Measurements from ENCODE around the gene SF3B3. TPM values are rescaled to one million over a fixed set of nuclear protein-coding genes. Genes with fewer than 3 reads are reported as not detected.
"Not testable (repeated sequence)": the region's sequence is repeated elsewhere in the genome, so short reads cannot be mapped to it uniquely, and the experiment has no call there.

Gene SF3B3
- total and polyA plus RNA-seq, 10 donors: 70.3 to 256 (median 103) TPM

- Histone ChIP-seq H3K36me3 (no peaks in the 10 kb centered on the region), H3K27me3 (replicated peaks in 1 of 7) (no peaks in the 10 kb centered on the region), H3K4me1 (peaks cover 0 to 55% (median 24%) of the 10 kb centered on the region in 6 donors), H3K27ac (peak overlapping the region in 3 of 8 donors; percentile 2 to 41 (median 40)), H3K4me3 (no peak overlapping the region), H3K9me3 (no peaks in the 10 kb centered on the region)
- TF ChIP-seq POLR2A (IDR thresholded peaks at IDR 0.05) (no peak), CTCF (IDR thresholded peaks at IDR 0.05 in 8 of 11, conservative IDR thresholded peaks at IDR 0.05 in 3 of 11) (no peak), POLR2AphosphoS5 (IDR thresholded peaks at IDR 0.05) (no peak)
- peak; percentile 17 for DNase-seq
- intact Hi-C loops (cut with DNase I; ENCODE audit: low total_unique reads): no loop called here
- 73 to 87% (median 81%) methylated on average over 4 of the region's 4 CpGs for WGBS, 5 donors
Measured at GRCh38 chr16:70611785-70612303, 88.2 kb downstream of the SF3B3 start.

GRCh38 chr16:70612931-70613330 is 89.3 kb downstream of the SF3B3 start:
- WGBS, 5 donors: 63 to 90% (median 75%) methylated on average over 8 of the region's 8 CpGs
- no peaks in the 10 kb centered on the region for H3K27me3 ChIP-seq (replicated peaks in 1 of 7)
- TF ChIP-seq POLR2A (IDR thresholded peaks at IDR 0.05): no peak
- TF ChIP-seq POLR2AphosphoS5 (IDR thresholded peaks at IDR 0.05): no peak
- no peak for TF ChIP-seq CTCF (IDR thresholded peaks at IDR 0.05 in 8 of 11, conservative IDR thresholded peaks at IDR 0.05 in 3 of 11)
- no peaks in the 10 kb centered on the region for H3K9me3 ChIP-seq
- H3K4me1 ChIP-seq: peaks cover 0 to 49% (median 19%) of the 10 kb centered on the region in 6 donors
- no peak overlapping the region for H3K4me3 ChIP-seq
- no peaks in the 10 kb centered on the region for H3K36me3 ChIP-seq
- no peak overlapping the region for H3K27ac ChIP-seq
- DNase-seq: no peak
- intact Hi-C loops (cut with DNase I; ENCODE audit: low total_unique reads): no loop called here

- DNase-seq: no peak
- intact Hi-C loops (cut with DNase I; ENCODE audit: low total_unique reads): no loop called here
- WGBS, 5 donors: 77 to 83% (median 82%) methylated on average over 5 of the region's 5 CpGs
- Histone ChIP-seq H3K9me3 (no peaks in the 10 kb centered on the region), H3K4me3 (no peak overlapping the region), H3K36me3 (no peaks in the 10 kb centered on the region), H3K4me1 (peaks cover 0 to 36% (median 14%) of the 10 kb centered on the region in 6 donors), H3K27me3 (replicated peaks in 1 of 7) (no peaks in the 10 kb centered on the region), H3K27ac (no peak overlapping the region)
- TF ChIP-seq POLR2A (IDR thresholded peaks at IDR 0.05) (no peak), POLR2AphosphoS5 (IDR thresholded peaks at IDR 0.05) (no peak), CTCF (IDR thresholded peaks at IDR 0.05 in 8 of 11, conservative IDR thresholded peaks at IDR 0.05 in 3 of 11) (no peak)
Measured at GRCh38 chr16:70614208-70614951, 90.8 kb downstream of the SF3B3 start.

- TF ChIP-seq POLR2AphosphoS5 (IDR thresholded peaks at IDR 0.05) (no peak), CTCF (IDR thresholded peaks at IDR 0.05 in 8 of 11, conservative IDR thresholded peaks at IDR 0.05 in 3 of 11) (no peak), POLR2A (IDR thresholded peaks at IDR 0.05) (no peak)
- 74 to 91% (median 87%) methylated on average over 5 of the region's 5 CpGs for WGBS, 5 donors
Measured at GRCh38 chr16:70615945-70616344, 92.3 kb downstream of the SF3B3 start.

GRCh38 chr16:70621864-70622263 is 98.2 kb downstream of the SF3B3 start:
- 62 to 72% (median 70%) methylated on average over 3 of the region's 3 CpGs for WGBS, 5 donors
- H3K4me3 ChIP-seq; H3K9me3 ChIP-seq; intact Hi-C loops (cut with DNase I; ENCODE audit: low total_unique reads); DNase-seq; H3K27me3 ChIP-seq (replicated peaks in 1 of 7); H3K4me1 ChIP-seq; H3K36me3 ChIP-seq: not testable (repeated sequence)
- H3K27ac ChIP-seq: peak overlapping the region in 1 of 8 donors; percentile 59

More at GRCh38 chr16:70615945-70616344, 92.3 kb downstream of the SF3B3 start:
- no peak for DNase-seq
- no peak overlapping the region for H3K4me3 ChIP-seq
- H3K4me1 ChIP-seq: peaks cover 0 to 20% (median 6%) of the 10 kb centered on the region in 6 donors
- no peaks in the 10 kb centered on the region for H3K27me3 ChIP-seq (replicated peaks in 1 of 7)
- intact Hi-C loops (cut with DNase I; ENCODE audit: low total_unique reads): no loop called here
- no peaks in the 10 kb centered on the region for H3K9me3 ChIP-seq
- H3K27ac ChIP-seq: no peak overlapping the region
- H3K36me3 ChIP-seq: no peaks in the 10 kb centered on the region

Measured in spleen (tissue), 11 donors.